Fibroblast of pulmonary artery (primary cell): Measurements from ENCODE around the gene MYDGF.

Experiments used
- DNase-seq: peaks from one replicate; pipeline ENCODE4 v3.0.0-alpha.2; 2010; ENCODE audit warnings: low read depth
- H3K4me3 ChIP-seq: replicated peaks from 2 replicates; pipeline ENCODE4 v1.5.1; 2011; ENCODE audit warnings: low read depth, mild to moderate bottlenecking, control low read depth, low read length, moderate library complexity
- TF ChIP-seq, protein P1 (sequence below): IDR thresholded peaks from 2 replicates; pipeline ENCODE4 v1.5.1; 2011; ENCODE audit warnings: mild to moderate bottlenecking, control low read depth, low read length, inconsistent platforms; ENCODE audit errors: missing control alignments

The MYDGF gene

DNA sequence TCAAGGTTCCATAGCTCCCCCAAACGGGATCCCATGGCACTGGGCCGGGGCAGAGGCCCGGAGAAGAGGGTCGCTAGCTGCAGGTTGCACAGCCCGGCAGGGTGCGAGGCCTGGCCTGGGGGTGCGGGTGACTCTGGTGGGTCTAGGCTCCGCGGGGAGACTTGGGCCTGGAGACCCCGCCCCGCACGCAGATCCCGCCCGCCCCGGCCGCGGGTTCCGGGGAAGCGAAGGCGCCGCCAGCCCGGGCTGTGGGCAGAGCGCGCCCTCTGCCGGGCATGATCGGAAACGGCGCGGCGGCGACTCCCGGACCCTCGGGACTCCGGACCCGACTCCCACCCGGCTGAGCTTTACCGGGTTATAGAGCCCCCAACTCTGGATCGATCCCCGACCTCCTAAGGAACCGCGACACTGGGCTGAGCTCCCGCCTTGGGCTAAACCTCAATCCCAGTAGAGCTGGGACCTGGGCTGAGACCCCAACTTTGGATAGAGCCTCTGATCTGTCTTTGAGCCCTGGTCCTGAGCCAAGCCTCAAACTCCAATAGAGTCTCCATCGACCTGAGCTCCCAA, 33.9 kb downstream of the MYDGF start:
- TF ChIP-seq, protein P1, sequence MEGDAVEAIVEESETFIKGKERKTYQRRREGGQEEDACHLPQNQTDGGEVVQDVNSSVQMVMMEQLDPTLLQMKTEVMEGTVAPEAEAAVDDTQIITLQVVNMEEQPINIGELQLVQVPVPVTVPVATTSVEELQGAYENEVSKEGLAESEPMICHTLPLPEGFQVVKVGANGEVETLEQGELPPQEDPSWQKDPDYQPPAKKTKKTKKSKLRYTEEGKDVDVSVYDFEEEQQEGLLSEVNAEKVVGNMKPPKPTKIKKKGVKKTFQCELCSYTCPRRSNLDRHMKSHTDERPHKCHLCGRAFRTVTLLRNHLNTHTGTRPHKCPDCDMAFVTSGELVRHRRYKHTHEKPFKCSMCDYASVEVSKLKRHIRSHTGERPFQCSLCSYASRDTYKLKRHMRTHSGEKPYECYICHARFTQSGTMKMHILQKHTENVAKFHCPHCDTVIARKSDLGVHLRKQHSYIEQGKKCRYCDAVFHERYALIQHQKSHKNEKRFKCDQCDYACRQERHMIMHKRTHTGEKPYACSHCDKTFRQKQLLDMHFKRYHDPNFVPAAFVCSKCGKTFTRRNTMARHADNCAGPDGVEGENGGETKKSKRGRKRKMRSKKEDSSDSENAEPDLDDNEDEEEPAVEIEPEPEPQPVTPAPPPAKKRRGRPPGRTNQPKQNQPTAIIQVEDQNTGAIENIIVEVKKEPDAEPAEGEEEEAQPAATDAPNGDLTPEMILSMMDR: peak; percentile 40
- DNase-seq: peak; percentile 51
- peak overlapping the region; percentile 45 for H3K4me3 ChIP-seq

DNA sequence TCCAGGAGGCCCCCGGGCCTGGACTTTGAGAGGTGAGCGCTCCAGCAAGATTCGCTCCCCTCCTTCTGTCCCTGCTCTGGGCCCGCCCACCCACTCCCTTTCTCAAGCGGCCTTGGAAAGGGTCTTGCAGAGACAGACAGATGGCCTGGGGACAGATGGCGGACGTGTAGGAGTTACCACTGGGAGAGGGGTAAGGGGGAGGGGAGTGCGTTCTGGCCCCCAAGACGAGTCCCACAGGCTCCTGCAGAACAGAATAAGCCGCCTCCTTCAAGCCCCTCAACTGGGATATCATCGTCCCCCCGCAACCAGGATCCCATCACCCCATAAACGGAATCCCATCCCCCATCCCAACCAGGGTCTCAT, 34.4 kb downstream of the MYDGF start:
- H3K4me3 ChIP-seq: peak overlapping the region; percentile 45
- TF ChIP-seq, protein P1: no peak
- no peak for DNase-seq

DNA sequence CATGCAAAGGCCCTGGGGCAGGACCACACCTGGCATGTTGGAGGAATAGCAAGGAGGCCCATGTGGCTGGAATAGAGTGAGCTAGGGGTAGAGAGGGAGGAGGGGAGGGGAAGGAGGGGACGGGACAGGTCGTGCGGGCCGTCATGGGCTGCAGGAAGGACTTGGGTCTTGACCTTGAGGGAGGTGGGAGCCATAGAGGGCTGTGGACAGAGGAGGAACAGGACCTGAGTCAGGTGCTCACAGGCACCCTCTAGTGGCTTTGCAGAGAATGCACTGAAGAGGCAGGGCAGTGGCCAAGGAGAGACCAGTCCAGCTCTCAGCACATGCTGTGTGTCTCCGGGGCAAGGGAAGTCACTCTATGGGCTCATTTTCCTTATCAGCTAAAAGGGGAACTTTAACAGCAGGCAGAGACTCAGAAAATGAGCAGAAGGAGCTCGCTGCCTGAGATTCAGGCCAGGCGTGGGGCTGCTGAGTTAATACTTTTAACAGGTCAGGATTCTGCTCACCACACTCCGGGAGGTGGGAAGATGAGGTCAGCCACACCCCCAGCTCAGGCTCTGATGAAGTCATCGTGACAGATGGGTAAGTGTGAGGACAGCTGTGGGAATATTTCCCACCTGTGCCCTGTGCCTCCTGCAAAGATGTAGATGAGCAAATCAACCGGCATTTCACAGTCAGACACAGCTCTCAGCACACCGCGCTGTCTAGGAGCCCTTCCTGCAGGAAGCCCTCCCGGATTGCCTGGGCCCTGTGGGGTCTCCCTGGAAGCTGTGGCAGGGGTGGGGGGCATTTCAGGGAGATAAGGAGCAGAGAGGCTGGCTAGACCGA, 36.8 kb downstream of the MYDGF start:
- peak; percentile 84 for DNase-seq
- TF ChIP-seq, protein P1: peak; percentile 97
- no peak overlapping the region for H3K4me3 ChIP-seq

DNA sequence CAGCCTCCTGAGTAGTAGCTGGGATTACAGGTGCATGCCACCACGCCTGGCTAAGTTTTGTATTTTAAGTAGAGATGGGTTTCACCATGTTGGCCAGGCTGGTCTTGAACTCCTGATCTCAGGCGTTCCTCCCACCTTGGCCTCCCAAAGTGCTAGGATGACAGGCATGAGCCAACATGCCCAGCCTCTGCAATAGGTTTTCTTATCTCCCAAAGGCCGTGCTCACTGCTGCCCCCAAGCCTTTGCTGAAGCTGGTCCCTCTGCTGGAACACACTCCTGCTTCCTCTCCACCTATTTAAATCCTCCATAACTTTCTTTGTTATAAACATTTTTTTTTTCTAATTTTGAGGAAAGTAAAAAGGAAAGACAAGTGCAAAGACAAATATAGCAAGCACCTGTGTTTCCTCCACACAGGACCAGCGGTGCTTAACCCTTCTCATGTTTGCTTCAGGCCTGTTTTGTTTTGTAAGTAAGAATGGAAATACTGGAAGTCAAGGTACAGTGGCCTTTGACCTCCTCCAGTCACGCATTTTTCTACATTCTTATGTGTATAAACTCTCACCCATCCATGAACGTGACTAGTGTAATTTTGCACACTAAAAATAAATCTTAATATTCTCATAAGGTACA, 45.3 kb downstream of the MYDGF start:
- peak; percentile 39 for DNase-seq
- no peak overlapping the region for H3K4me3 ChIP-seq
- TF ChIP-seq, protein P1: peak; percentile 42

DNA sequence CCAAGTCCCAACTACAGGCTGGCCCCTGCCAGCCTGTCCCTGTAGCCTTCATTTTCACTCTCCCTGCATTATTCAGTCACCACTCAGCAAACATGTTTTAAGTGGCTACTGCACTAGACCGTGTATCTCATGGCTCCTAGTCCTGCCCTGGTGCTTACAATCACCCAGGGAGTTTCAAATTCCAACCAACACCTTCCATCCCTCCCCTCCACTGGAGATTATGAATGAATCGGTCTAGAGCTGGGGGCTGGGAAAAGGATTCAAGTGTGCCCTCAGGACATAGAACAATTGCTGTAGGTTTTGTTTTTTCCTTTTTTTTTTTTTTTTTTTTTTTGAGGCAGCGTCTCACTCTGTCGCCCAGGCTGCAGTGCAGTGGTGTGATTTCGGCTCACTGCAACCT, 45.8 kb downstream of the MYDGF start:
- DNase-seq: no peak
- H3K4me3 ChIP-seq: no peak overlapping the region
- TF ChIP-seq, protein P1: no peak

DNA sequence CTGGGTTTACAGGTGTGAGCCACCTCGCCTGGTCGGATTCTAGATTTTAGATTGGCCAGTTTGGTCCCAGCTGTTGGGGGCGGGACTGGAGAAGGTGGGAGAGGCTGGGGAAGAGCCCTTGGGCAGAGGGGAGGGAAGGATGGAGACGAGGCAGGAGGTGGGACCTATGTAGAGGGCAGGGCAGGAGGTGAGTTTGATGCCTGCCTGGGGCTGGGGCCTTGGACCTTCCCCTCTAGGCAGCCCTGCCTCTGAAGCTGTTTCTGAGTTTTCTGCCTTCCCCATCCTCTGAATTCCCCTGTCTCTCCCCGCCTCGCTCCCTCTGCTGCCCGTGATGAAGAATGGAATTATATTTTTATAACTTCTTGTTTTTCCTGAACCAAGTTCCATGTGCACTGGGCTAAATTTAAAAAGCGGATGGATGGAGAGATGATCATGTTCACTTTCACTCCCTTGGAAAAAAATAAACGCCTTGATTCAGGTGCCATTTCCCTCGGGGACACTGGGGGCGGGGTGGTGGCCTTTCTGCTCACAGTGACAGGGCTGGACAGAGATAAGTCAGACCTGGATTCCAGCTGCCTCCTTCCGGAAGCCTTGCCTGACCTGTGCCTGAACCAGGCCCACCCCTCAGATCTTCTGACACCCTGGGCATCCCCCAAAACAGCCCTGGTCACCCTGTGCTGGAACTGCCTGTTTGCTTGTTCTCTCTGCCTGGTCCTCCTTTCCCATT, 47.3 kb downstream of the MYDGF start:
- no peak for DNase-seq
- H3K4me3 ChIP-seq: no peak overlapping the region
- TF ChIP-seq, protein P1: no peak
